GM12872 (cell line): Measurements from ENCODE around the gene TOMM40L.

ENCODE experiments used
- CTCF ChIP-seq: IDR thresholded peaks from 3 replicates; pipeline ENCODE4 v1.5.1; 2011; ENCODE audit warnings: low read depth, mild to moderate bottlenecking, low read length, moderate library complexity; ENCODE audit not compliant: insufficient read depth

Gene TOMM40L

DNA sequence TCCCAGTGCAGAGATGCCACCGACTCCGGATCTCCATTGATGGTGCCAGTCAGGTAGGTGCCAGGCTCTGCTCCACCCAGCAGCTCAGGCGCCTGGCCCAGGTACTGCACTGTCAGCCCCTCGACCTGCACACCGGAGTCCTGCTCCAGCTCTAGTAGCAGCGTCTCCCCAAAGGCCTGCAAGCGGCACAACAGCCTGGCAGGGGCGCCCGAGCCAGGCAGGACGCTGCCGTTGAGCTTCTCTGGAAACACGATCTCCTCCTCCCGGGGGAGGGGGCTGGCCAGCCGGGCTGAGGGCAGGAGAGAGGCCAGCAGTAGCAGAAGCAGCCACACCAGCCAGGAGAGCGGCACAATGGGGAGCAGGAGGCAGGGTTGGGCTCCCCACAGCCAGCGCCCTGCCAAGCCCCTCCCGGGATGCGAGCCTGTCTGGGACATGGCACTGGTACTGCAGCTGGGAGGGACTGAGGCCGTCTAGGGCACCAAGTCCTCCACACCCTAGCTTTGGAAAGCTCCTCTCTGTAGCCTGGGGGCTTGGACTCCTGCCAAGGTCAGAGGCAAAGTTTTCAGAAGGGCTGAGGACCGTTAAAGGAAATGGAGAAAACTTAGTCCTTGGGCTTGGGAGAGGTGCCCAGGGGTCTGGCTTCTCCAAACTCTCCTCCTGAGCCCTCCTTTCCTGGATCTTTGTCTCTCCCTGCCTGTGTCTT lies 27.5 kb upstream of the TOMM40L start:
- TF ChIP-seq CTCF = no peak

GRCh38 chr1:161198897-161199431 lies 26.9 kb upstream of the TOMM40L start, which contains the start of gene ADAMTS4:
Gene ADAMTS4 (minus strand): TSS chr1:161199054. CDS start chr1:161198627, 427 bp downstream.
- no peak for TF ChIP-seq CTCF

- TF ChIP-seq CTCF = no peak
Observed at GRCh38 chr1:161199506-161200139, 26.2 kb upstream of the TOMM40L start.

GRCh38 chr1:161200421-161200991 lies 25.4 kb upstream of the TOMM40L start:
- no peak for TF ChIP-seq CTCF

GRCh38 chr1:161200992-161201835 lies 24.6 kb upstream of the TOMM40L start:
- no peak for TF ChIP-seq CTCF

DNA sequence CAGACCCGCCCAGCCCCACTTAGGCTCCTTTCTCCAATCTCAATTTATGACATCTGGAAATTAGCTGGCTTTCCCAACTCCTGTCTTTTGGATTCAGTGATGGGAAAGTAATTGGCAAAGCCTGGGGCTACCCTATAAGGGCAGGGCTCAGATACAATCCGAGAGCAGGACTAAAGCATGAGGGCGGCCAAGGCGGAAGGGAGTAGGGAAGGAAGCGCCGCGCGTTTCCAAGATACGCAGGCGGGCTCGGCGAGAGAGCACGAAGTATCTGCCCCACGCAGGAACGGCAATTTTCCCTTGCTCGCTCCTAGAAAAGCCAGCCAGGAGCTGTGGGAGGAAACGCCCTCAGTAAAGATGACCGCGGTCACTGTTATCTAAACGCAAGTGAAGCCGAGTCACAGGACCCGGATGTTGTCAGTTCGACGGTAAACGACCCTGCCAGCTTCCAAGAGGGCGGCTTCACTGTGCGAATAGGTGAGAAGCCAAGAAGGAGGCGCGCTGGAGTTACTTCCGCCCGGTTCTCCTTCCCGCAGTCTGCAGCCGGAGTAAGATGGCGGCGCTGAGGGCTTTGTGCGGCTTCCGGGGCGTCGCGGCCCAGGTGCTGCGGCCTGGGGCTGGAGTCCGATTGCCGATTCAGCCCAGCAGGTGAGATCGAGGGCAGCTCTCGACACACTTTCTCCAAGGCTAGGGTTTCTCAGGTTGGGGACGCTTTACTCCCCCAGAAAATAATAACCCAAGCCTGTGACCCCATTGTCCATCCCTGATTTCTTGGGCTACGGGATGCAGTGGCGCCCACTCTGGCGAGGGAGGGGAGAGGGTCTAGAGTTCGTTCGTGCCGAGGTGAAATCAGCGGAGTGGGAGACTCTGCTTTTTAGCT lies 23.8 kb upstream of the TOMM40L start, which contains the start of gene NDUFS2:
Gene NDUFS2, plus strand, starts transcription at position 532 of the 877 bp plus-strand sequence. Its CDS starts 19 bp downstream, at position 551.
- TF ChIP-seq CTCF = peak; percentile 37; the same call in 2 of the 3 replicates
